ENCODE measurements around the gene UNC93B1. TPM values are rescaled to one million over a fixed set of nuclear protein-coding genes. Genes with fewer than 3 reads are reported as not detected.
A peak's percentile ranks its signal among the peaks of the same experiment; 100 is the strongest.
"Not testable (repeated sequence)": the region's sequence is repeated elsewhere in the genome, so short reads cannot be mapped to it uniquely, and the experiment has no call there.

The UNC93B1 gene
- total RNA-seq, 1 experiment from 2014 or later = 26.5 TPM

GRCh38 chr11:67983951-67984350 is 19.9 kb downstream of the UNC93B1 start:
- Mint-ChIP-seq H3K27ac (ENCODE audit: unreplicated experiment) (no peak overlapping the region), H3K9me3 (ENCODE audit: unreplicated experiment) (no peaks in the 10 kb centered on the region), H3K27me3 (ENCODE audit: insufficient read depth, unreplicated experiment) (no peaks in the 10 kb centered on the region), H3K4me1 (ENCODE audit: low read depth, unreplicated experiment) (peaks cover 15% of the 10 kb centered on the region), H3K36me3 (ENCODE audit: insufficient read depth, unreplicated experiment) (peaks cover 4% of the 10 kb centered on the region), H3K4me3 (ENCODE audit: unreplicated experiment) (no peak overlapping the region)
- TF ChIP-seq CTCF (IDR thresholded peaks at IDR 0.05; ENCODE audit: insufficient read depth in 1 of 2, low read depth in 1 of 2, low read length in 1 of 2, severe bottlenecking in 1 of 2, unreplicated experiment in 1 of 2) = no peak
- ChIA-PET POLR2A (no interaction called here), CTCF (no interaction called here)
- no peaks in the 10 kb centered on the region for H3K36me3 ChIP-seq (ENCODE audit: control insufficient read depth, insufficient read depth, low read length)
- H3K4me3 ChIP-seq (ENCODE audit: low read depth, low read length) = no peak overlapping the region
- H3K27me3 ChIP-seq (replicated peaks; ENCODE audit: control insufficient read depth, insufficient read depth, low read length) = no peaks in the 10 kb centered on the region
- no TSS peak for BruUV-seq (replicated peaks)
- DNase-seq = no peak
- H3K4me1 ChIP-seq = peaks cover 3% of the 10 kb centered on the region
- intact Hi-C loops (cut with micrococcal nuclease; ENCODE audit: unreplicated experiment) = no loop called here
- no peaks in the 10 kb centered on the region for H3K9me3 ChIP-seq

- DNase-seq; H3K4me3 Mint-ChIP-seq (ENCODE audit: unreplicated experiment); POLR2A ChIA-PET; BruUV-seq (replicated peaks); H3K36me3 Mint-ChIP-seq (ENCODE audit: insufficient read depth, unreplicated experiment); H3K27ac Mint-ChIP-seq (ENCODE audit: unreplicated experiment); H3K27me3 Mint-ChIP-seq (ENCODE audit: insufficient read depth, unreplicated experiment); H3K4me3 ChIP-seq (ENCODE audit: low read depth, low read length); H3K9me3 ChIP-seq; H3K36me3 ChIP-seq (ENCODE audit: control insufficient read depth, insufficient read depth, low read length); CTCF ChIA-PET; H3K9me3 Mint-ChIP-seq (ENCODE audit: unreplicated experiment); H3K4me1 ChIP-seq; H3K27me3 ChIP-seq (replicated peaks; ENCODE audit: control insufficient read depth, insufficient read depth, low read length); intact Hi-C loops (cut with micrococcal nuclease; ENCODE audit: unreplicated experiment): not testable (repeated sequence)
- H3K4me1 Mint-ChIP-seq (ENCODE audit: low read depth, unreplicated experiment) = peaks cover 27% of the 10 kb centered on the region
Measured at GRCh38 chr11:67982255-67982857, 21.5 kb downstream of the UNC93B1 start.

- H3K36me3 ChIP-seq (ENCODE audit: control insufficient read depth, insufficient read depth, low read length); intact Hi-C loops (cut with micrococcal nuclease; ENCODE audit: unreplicated experiment); H3K36me3 Mint-ChIP-seq (ENCODE audit: insufficient read depth, unreplicated experiment); BruUV-seq (replicated peaks); DNase-seq; H3K27me3 ChIP-seq (replicated peaks; ENCODE audit: control insufficient read depth, insufficient read depth, low read length); H3K27me3 Mint-ChIP-seq (ENCODE audit: insufficient read depth, unreplicated experiment); H3K4me1 ChIP-seq; H3K9me3 ChIP-seq; H3K4me3 ChIP-seq (ENCODE audit: low read depth, low read length); H3K4me3 Mint-ChIP-seq (ENCODE audit: unreplicated experiment); H3K9me3 Mint-ChIP-seq (ENCODE audit: unreplicated experiment); H3K27ac Mint-ChIP-seq (ENCODE audit: unreplicated experiment); POLR2A ChIA-PET: not testable (repeated sequence)
- CTCF ChIA-PET = interaction anchor here (1.7 kb wide), 1 partner anchor 26 kb away, joined by 7 read pairs; no protein-coding TSS in a partner anchor
- H3K4me1 Mint-ChIP-seq (ENCODE audit: low read depth, unreplicated experiment) = peaks cover 27% of the 10 kb centered on the region
Measured at GRCh38 chr11:67981226-67981625, 22.7 kb downstream of the UNC93B1 start.

GRCh38 chr11:67978766-67979418 is 25.0 kb downstream of the UNC93B1 start:
- POLR2A ChIA-PET; H3K27me3 Mint-ChIP-seq (ENCODE audit: insufficient read depth, unreplicated experiment); H3K27ac Mint-ChIP-seq (ENCODE audit: unreplicated experiment); H3K36me3 Mint-ChIP-seq (ENCODE audit: insufficient read depth, unreplicated experiment); BruUV-seq (replicated peaks); H3K9me3 Mint-ChIP-seq (ENCODE audit: unreplicated experiment); H3K4me1 ChIP-seq; H3K36me3 ChIP-seq (ENCODE audit: control insufficient read depth, insufficient read depth, low read length); intact Hi-C loops (cut with micrococcal nuclease; ENCODE audit: unreplicated experiment); H3K27me3 ChIP-seq (replicated peaks; ENCODE audit: control insufficient read depth, insufficient read depth, low read length); H3K9me3 ChIP-seq: not testable (repeated sequence)
- peak; percentile 86 for DNase-seq
- Mint-ChIP-seq H3K4me1 (ENCODE audit: low read depth, unreplicated experiment) (peaks cover 27% of the 10 kb centered on the region), H3K4me3 (ENCODE audit: unreplicated experiment) (peak overlapping the region; percentile 59)
- CTCF ChIA-PET = interaction anchor here (1.5 kb wide), 1 partner anchor 23 kb away, joined by 14 read pairs; no protein-coding TSS in a partner anchor
- peak overlapping the region; percentile 11; the same call in 1 of the 2 replicates for H3K4me3 ChIP-seq (ENCODE audit: low read depth, low read length)

GRCh38 chr11:67974746-67975145 is 29.2 kb downstream of the UNC93B1 start:
- H3K4me1 Mint-ChIP-seq (ENCODE audit: low read depth, unreplicated experiment) = peaks cover 29% of the 10 kb centered on the region
- H3K36me3 Mint-ChIP-seq (ENCODE audit: insufficient read depth, unreplicated experiment); H3K4me1 ChIP-seq; BruUV-seq (replicated peaks); intact Hi-C loops (cut with micrococcal nuclease; ENCODE audit: unreplicated experiment); H3K4me3 ChIP-seq (ENCODE audit: low read depth, low read length); H3K27me3 ChIP-seq (replicated peaks; ENCODE audit: control insufficient read depth, insufficient read depth, low read length); H3K27ac Mint-ChIP-seq (ENCODE audit: unreplicated experiment); H3K4me3 Mint-ChIP-seq (ENCODE audit: unreplicated experiment); POLR2A ChIA-PET; H3K27me3 Mint-ChIP-seq (ENCODE audit: insufficient read depth, unreplicated experiment); CTCF ChIA-PET; DNase-seq; H3K36me3 ChIP-seq (ENCODE audit: control insufficient read depth, insufficient read depth, low read length); H3K9me3 ChIP-seq; H3K9me3 Mint-ChIP-seq (ENCODE audit: unreplicated experiment): not testable (repeated sequence)

GRCh38 chr11:67965830-67966348 is 38.0 kb downstream of the UNC93B1 start:
- H3K27me3 Mint-ChIP-seq (ENCODE audit: insufficient read depth, unreplicated experiment); intact Hi-C loops (cut with micrococcal nuclease; ENCODE audit: unreplicated experiment); CTCF ChIA-PET; H3K27ac Mint-ChIP-seq (ENCODE audit: unreplicated experiment); H3K4me3 ChIP-seq (ENCODE audit: low read depth, low read length); H3K4me1 Mint-ChIP-seq (ENCODE audit: low read depth, unreplicated experiment); H3K9me3 ChIP-seq; BruUV-seq (replicated peaks); H3K4me3 Mint-ChIP-seq (ENCODE audit: unreplicated experiment); H3K27me3 ChIP-seq (replicated peaks; ENCODE audit: control insufficient read depth, insufficient read depth, low read length); H3K9me3 Mint-ChIP-seq (ENCODE audit: unreplicated experiment); POLR2A ChIA-PET; H3K36me3 ChIP-seq (ENCODE audit: control insufficient read depth, insufficient read depth, low read length); DNase-seq; H3K36me3 Mint-ChIP-seq (ENCODE audit: insufficient read depth, unreplicated experiment); H3K4me1 ChIP-seq: not testable (repeated sequence)

Data from Caco-2 (cell line).